ENCODE data around the gene SLC16A12.

Gene SLC16A12, protein sequence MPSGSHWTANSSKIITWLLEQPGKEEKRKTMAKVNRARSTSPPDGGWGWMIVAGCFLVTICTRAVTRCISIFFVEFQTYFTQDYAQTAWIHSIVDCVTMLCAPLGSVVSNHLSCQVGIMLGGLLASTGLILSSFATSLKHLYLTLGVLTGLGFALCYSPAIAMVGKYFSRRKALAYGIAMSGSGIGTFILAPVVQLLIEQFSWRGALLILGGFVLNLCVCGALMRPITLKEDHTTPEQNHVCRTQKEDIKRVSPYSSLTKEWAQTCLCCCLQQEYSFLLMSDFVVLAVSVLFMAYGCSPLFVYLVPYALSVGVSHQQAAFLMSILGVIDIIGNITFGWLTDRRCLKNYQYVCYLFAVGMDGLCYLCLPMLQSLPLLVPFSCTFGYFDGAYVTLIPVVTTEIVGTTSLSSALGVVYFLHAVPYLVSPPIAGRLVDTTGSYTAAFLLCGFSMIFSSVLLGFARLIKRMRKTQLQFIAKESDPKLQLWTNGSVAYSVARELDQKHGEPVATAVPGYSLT

DNA sequence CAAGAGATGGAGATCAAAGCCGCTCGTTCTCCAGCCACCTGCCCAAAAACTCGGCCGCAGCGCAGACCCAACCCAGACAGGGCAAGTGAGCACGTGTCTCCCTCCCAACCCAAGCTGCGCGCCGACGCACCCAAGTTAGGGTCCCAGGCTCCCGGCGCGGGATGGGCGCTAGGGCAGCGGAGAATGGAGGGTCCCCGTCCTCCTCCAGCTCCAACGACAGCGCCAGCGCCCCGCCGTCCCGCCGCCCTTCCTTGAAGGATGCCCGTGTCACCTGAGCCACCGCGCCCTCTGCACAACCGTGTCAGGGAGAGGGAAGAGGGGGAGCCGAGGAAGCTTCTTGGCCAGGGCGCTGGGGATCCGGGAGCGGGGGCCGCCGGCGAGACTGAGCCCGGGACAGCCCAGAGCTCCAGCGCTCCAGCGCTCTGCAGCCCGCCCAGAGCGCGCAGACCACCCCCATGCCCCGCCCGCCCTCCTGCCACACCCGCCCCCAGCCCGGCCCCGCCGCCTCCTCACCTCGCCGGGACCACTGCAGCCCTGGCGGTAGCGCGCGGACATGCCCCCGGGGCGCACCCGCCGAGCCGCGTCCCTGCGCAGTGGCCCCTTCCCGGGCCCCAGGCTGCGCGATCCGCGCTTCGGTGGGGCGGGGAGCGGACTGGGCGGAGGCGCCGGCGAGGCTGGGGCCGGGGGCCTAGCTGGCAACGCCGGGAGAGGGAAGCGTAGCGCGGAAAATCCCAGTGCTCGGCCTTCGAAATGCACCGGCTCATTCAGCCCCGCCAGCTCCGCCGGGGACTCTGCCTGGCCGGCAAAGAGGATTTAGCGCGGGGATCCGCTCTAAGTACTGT lies at the start of gene SLC16A12:
Gene SLC16A12, minus strand, starts transcription at position 424 of the 842 bp plus-strand sequence. CDS start 73,016 bp downstream, outside the sequence.
- no peak for DNase-seq

DNA sequence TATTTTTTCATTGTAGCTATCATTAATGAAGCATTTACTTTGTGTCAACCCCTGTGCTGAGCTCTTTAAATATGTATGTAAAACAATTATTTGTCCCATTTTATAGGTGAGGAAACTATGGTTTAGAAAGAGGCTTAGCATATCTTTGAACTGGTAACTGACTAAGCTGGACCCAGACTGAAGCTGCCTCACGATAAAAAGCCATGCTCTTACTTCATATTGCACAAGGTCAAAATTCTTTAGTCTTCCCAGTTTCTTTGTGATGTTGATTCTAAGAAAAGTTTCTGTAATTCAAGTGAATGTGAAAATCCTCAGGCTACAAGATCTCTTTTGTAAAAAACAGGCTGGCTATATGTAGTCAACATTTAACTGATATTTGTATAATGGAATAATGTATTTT lies 46.6 kb upstream of the SLC16A12 start:
- no peak for DNase-seq

DNA sequence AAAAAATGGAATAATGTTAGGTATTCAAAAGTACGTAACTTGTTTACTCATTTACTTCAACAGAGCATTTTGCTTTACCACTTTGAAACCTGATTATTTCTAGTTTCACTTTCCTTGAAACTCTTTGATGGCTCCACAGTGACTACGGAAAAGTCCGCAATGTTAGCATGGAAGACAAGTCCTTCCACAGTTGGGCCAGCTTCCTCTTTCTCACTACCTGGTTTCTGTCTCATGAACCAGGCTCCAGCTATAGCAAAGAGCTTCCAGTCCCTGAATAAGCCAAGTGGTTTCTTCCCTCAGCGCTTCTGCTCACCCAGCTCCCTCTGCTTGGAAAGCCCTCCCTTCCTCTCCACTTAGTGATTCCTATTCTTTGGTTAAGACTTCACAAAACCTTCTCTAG lies 44.8 kb upstream of the SLC16A12 start:
- DNase-seq = no peak

DNA sequence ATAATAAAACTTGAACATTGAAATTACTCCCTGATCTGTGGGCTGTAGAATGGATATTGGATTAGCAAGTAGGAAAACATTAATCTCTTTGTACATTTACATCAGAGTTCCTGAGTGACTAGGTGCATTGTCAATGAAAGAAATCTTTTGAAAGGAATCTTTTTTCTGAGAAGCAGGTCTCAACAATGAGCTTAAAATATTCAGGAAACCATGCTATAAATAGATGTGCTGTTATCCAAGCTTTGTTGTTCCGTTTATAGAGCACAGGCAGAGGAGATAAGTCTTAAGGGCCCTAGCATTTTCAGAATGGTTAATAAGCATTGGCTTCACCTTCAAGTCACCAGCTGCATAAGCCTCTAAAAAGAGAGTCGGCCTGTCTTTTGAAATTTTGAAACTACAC lies 41.3 kb upstream of the SLC16A12 start:
- DNase-seq = no peak

DNA sequence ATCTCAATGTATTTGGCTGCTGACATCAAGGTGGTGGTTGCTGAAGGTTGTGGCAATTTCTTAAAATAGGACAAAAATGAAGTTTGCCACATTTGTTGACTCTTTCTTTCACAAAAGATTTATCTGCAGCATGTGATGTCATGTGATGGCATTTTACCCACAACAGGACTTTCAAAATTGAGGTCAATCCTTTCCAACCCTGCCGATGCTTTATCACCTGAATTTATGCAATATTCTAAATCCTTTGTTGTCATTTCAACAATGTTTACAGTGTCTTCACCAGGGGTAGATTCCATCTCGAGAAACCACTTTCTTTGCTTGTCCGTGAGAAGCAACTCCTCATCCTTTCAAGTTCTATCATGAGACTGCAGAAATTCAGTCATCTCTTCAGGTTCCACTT lies 40.6 kb upstream of the SLC16A12 start:
- DNase-seq = no peak

DNA sequence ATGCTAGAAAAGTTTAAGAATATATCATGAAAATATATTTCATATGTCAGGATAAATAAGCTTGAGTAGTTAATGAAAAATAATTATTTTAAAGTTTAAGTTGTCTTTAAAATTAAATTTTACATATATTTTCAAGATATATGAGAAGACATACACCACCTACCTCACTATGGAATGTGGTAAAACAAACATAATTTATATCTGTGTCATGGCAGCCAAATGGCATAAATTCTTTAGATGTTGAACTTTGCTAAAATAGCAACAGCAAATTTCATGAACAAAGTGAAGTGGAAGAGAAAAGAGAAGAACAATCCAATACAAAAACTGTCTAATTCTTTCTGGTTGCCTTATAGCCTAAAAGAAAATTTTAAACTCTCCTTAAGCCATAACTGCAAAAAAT lies 39.6 kb upstream of the SLC16A12 start:
- DNase-seq = no peak

DNA sequence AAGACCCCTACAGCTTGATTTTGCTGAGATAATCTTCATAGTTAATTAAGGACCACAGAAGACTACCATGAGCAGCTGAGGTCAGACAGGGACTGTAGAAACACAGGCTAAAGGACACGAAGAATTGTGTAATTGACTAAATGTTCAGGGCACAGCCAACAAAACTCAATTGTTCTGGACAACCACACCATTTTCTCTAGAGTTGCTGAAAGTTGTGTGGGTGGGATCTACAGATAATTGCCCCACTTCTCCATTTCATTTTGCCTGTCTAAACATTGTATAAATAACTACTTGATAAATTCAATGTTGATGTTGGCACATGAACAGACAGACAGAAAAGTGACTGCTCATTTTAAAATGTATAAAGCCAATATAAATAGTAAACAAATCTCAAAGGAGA lies 39.0 kb upstream of the SLC16A12 start:
- no peak for DNase-seq

DNA sequence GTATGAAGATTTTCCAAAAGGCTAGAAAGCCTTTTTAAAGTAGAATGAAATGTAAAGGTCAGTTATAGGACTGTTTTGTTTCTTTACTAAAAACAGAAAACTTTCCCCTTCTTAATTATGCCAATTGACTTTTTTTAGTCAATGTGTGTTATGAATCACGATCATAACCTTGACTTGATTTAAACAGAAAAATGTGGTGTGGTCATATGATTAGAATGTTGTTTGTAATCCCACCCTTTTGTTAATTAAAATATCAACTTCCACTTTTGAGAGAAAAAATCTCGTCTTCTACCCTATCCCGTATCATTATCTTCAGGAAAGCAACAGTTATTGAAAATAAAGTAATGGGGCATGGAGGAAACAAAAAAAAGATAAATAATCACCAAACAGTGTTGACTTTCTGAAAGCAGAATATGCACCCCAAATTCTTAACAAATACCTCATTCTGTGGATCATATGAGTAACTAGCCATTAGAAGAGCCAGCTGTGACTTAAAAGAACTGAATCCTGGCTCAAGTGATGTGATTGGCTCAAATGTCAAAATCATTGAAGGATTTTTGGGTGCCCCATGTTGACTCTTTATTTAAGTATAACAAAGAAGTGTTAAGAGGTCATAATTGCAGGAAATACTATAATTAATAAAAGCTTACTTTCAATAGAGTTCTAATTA lies 32.3 kb upstream of the SLC16A12 start:
- DNase-seq = no peak

DNA sequence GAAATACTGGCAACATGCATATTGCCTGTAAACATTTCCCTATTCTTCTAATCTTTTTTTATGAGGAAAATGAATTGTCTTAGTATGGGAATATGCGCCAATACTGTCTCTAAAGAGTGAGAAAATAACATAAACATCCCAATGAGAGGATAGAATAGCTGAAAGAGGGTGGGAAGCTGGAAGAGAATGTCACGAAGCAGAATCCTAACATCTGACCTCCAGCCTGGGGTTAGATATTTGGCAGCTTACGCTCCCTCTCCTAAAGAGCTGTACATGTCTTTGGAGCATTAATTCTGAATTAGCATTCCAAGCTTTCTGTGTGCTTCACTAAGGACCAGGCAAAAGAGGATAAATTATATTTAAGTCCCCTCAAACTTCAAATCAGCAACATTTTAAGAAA lies 31.6 kb upstream of the SLC16A12 start:
- no peak for DNase-seq

DNA sequence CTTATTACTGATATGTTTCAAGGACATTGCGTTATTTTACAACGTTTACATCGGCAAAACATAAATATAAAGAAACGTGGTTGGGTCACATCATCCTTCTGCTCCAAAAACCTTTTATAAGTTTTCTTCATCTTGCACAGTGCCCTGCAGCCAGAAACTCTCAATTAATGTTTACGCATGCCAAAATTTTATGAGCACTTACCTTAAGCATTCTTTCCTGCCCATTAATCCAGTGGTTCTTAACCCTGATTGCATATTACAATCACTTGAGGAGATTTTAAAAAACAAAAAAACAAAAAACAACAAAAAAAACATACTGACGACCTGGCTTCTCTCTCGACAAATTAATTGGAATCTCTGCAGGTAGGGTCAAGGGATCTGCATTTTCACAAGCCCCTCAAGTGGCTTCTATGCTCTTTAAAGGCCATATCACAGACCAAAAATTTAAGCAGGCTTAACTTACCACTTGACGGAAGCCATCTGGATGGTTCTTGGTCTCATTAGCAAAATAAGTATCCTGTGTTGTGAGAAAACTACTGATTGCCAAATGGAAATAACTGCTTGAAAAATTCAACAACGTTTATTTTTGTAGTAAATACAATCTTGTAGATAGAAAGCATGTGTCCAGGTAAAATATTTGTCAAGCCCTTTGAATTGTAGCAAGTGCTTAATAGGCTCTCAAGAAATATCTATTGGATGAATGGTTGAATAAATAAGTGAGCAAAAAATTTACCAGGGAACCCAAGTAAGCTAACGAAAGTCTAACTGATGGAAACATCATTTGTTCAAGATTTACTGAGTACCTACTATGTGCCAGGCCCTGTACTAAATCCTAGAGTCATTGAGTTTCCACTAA lies 30.9 kb upstream of the SLC16A12 start:
- DNase-seq = no peak

DNA sequence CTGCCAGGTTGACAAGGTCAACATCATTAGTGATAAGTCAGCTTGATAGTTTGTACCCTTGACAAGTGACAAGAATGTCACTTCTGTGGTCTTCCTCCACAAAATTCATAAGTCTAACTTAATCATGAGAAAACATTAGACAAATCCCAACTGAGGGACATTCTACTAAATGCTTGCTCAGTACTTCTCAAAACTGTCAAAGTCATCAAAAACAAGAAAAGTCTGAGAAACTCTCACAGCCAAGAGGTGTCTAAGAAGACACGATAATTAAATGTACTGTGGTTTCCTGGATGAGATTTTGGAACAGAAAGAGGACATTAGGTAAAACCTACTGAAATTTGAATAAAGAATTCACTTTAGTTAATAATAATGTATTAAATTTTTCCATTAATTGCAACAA lies 29.8 kb upstream of the SLC16A12 start:
- no peak for DNase-seq

DNA sequence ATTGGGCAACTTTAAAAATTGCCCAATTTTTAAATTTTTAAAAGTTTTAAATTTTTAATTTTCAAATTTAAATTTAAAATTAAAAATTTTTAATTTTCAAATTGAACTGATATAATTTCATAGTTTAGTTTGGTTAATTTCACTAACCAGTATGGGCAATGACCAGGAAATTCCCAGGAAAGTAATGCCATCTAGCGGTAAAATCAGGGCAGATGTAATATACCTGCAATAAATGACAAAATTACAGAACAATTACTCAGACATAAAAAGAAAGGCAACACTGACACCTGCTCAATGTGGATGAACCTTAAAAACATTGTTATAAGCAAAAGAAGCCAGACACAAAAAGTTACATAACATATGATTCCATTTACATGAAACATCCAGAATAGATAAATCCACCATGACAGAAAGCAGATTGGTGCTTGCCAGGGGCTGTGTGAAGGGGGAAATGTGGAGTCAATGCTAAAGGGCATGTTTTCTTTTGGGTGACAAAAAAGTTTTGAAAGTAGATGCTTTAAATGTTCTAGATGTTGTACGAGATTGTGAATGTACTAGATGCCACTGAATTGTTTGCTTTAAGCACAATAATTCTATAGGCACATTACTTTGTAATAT lies 28.6 kb upstream of the SLC16A12 start:
- DNase-seq = no peak

DNA sequence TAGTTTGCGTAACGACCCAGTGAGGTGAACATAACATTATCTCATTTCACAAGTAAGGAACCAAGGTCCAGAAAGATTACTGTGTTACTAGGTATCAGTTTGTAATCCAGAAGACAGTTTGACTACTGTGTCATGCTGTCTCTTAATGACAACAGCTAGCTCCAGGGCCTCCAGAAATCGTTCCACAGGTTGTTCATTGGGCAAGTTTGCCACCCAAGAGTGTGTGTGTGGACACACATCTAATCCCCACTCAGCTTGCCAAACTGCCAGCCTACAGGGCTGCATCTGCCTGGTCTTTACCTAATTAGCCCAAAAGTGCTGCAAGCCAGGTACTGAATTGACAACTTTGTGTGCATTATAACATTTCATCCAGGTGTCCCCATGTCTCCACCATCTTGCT lies 27.9 kb upstream of the SLC16A12 start:
- no peak for DNase-seq

DNA sequence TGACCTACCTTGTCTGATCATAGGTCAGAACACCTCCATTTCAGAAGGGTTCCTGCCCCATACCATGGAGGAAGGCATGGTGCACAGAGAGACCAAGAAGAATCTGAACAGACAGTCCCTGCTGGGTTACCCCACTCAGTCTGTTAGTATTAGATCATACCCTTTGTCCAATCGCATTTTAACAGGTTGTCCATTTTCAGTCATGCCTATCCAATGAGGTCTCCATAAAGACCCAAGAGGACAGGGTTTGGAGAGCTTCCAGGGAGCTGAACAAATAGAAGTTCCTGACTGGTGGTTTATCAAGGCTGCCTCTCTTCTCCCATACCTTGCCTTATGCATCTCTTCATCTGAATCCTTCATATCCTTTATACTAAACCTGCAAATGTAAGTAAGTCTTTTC lies 21.2 kb upstream of the SLC16A12 start:
- DNase-seq = no peak

DNA sequence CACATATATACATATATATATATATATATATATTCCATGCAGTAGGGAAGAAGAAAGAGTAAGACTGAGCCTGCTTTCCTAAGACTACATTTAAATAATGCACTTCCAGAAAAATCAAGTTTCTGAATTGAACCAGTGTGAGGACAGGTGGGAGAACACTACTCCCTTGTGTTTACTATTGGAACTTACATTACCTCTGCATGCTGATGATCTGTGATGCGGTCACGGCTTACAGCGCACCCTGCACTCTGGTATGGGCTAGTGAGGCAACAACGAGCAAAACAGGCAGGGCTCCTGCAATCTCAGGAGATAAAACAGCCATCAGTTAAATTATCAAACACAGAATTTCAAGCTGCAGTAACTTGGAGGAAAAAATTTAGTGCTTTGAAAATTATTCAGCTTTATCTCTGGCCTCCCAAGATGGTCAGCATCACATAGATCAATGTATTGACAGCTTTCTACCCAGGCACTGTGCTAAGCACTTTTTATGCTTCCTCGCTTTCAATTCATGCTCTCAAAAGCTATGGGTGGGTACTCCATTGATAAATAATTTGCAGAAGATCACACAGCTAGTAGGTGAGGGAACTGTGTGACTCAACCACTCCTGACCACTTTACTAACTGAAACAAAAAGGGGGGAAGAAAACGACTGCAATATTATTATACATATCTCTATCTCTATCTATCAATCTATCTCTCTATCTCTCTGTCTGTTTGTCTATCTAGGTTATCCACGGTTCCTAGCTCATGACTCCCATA lies 20.5 kb upstream of the SLC16A12 start:
- no peak for DNase-seq

DNA sequence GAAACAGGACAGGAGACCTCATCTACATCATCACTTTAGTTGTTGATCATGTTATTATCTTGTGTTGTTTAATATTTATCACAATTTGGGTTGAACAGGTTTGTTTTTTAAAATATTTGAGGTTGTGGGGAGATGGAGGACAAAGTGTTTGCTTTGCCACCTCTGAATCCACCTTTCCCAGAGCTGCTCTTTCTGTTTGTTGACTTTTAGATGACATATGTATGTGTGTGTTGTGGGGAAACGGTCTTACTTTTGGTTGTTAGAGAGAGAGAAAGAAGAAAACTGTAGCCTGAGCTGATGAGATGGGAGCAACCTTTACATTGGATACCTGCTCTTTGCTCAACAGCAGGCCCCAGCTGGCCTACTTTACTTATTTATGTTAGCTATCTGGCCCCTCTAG lies 19.0 kb upstream of the SLC16A12 start:
- DNase-seq = no peak

DNA sequence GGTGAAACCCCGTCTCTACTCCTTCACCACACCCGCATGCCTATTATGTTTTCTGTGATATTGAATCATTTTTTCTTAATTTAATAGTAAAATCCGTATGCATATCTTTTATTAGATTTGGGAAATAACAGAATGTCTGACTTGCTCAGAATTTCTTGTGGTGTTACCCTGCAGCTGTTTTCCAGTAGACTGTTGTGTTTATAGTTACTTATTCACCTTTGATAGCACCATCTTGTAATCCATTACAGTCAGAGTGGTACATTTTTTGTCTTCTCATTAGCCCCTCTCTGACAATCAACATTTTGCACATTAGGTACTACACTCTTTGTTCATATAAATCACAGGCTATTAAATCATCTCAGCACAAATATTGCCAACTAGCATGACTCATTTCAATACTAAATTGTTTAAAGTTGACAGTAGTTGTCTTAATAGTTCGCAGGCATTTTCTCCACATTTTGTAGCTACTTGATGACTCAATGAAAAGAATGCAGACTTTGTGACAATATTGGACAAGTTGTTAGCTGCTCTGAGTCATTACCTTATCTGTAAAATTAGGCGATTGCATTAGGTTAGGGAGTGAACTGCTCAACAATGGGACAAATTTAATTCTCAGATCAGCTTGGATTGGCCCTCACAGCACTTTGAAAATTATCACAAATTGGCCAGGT lies 17.8 kb upstream of the SLC16A12 start:
- no peak for DNase-seq

DNA sequence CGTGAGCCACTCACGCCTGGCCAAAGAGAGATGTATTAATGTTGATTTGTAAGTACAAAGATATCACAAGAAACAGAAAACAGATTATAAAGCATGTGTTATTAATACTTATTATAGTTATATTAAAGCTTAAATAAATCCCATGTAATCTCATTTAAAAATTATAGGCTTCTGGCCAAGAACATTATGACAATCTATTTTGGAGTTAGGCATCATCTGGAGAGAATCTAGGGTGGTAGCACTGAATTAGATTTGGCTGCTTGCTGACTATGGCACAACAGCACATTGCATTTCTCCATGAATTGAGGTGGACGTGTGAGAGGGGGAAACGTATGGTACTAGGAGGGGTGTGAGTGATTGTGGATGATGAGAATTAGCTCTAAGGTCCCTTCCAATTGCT lies 16.8 kb upstream of the SLC16A12 start:
- no peak for DNase-seq

DNA sequence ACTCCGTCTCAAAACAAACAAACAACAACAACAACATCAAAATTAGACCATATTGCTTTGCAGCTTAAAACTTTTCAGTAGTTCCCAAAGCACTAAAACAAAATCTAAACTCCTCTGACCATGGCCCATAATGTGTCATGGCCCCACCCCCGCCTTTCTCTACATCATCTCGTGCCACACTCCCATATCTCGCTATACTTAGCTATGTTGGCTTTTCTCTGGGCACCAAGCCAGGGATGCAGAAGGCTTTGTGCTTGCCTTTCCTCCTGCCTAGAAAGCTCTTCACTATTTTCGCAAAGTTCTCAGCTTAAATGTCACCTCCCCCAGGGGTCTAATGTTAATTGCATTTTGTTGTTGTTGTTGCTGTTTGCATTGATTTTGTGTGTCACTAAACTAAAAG lies 15.1 kb upstream of the SLC16A12 start:
- no peak for DNase-seq

DNA sequence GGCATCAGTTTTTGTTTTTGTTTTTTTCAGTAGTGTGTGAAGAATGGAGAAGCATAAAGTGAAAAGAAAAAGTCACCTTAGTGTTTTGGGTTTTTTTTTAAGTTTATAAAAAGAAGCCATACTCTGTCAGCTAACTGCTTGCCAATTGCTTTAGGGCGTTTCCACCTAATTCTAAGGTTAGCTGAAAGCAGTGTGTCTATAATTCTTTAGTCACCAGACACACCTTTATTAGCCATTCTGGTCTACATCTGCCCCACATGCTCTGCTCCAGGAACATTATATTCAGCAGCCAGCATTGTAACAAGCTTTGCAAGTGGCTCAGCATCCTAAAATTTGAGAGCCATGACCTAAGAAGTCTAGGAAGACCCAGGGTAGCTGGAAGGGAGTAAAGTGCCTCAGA lies 14.1 kb upstream of the SLC16A12 start:
- no peak for DNase-seq

DNA sequence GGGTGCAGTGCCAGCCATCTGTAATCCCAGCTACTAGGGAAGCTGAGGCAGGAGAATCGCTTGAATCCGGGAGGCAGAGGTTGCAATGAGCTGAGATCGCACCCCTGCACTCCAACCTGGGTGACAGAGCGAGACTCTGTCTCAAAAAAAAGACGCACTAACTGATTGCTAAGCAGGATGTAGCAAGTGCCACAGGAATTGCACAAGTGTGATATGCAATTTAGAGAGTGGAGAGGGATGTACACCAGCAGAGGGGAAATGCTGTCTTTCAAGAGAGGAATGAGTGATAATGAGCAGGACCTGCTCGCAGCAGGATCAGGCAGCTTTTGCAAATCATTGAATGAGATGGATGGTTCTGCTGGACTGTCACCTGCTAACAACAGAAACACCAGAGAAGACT lies 13.3 kb upstream of the SLC16A12 start:
- DNase-seq = no peak

Measured in stimulated activated CD4-positive, alpha-beta T cell treated with anti-CD3 and anti-CD28 coated beads, Interleukin-4, amount 100 ng/mL, for 1 hour (primary cell).